ENCODE data around the gene UBXN10.

- TF ChIP-seq POLR2A (IDR thresholded peaks at IDR 0.05; ENCODE audit: low read depth, low read length) (no peak), TAF1 (IDR thresholded peaks at IDR 0.05; ENCODE audit: low read depth, low read length) (no peak), POLR2AphosphoS5 (IDR thresholded peaks at IDR 0.05; ENCODE audit: low read depth, low read length) (no peak), SPI1 (IDR thresholded peaks at IDR 0.05; ENCODE audit: low read depth, low read length) (no peak), PAX5 (IDR thresholded peaks at IDR 0.05; ENCODE audit: insufficient read depth, low read length, severe bottlenecking) (no peak)
These were observed 33.3 kb upstream of the UBXN10 start for GRCh38 chr1:20152599-20152930.

Measured in GM12891 (cell line).